HepG2 (cell line): ENCODE results near the gene PLEKHG4B. TPM values are rescaled to one million over a fixed set of nuclear protein-coding genes. Genes with fewer than 3 reads are reported as not detected.

ENCODE experiments used
- ATAC-seq: fragments of 200-7000 bp; cut with Tn5 transposase; 3 replicates; pipeline ENCODE4 v1.9.1; 2020; ENCODE audit warnings: mild to moderate bottlenecking, moderate library complexity
- BruUV-seq: library from RNA; stranded (reverse); fragments of 400-500 nt; replicated peaks from 2 replicates; lab custom pipeline; 2021; lab: Mats Ljungman, UMichigan
- CTCF ChIA-PET: fragments of 300-600 bp; formaldehyde crosslinking; extraction: SDS; loops from one replicate; lab custom pipeline; 2021; ENCODE audit warnings: low total read pairs, inconsistent platforms, low intra/inter-chr PET ratio; lab: Yijun Ruan, JAX
- POLR2A ChIA-PET: fragments of 350-600 bp; sonication (Branson Sonifier 250); formaldehyde crosslinking; loops from one replicate; lab custom pipeline; 2020; ENCODE audit warnings: antibody characterized with exemption, inconsistent platforms; lab: Yijun Ruan, JAX
- DNase-seq: peaks from one replicate; pipeline ENCODE4 v3.0.0-alpha.2; 2015; ENCODE audit warnings: low spot score
- FAIRE-seq: peaks from 3 replicates; lab custom pipeline; 2011; peaks lifted over from hg19 to GRCh38; lab: Jason Lieb, UNC
- H2AFZ ChIP-seq: one replicate; pipeline ENCODE4 v1.6.1; 2011; ENCODE audit warnings: low read length, inconsistent platforms
- H3K27ac ChIP-seq: fragments of 300-600 bp; 3 replicates; pipeline ENCODE4 v1.8.0; 2011; ENCODE audit warnings: mixed run types, mild to moderate bottlenecking, mixed read lengths, low read length, inconsistent platforms; ENCODE audit not compliant: insufficient read depth; ENCODE audit errors: extremely low read length
- H3K27me3 ChIP-seq, 2 experiments: fragments of 200-600 bp in 1 of 2; 2 replicates in 1 of 2; 3 replicates in 1 of 2; pipeline versions ENCODE4 v1.6.0 to v1.8.0; 2011; ENCODE audit warnings: low read length in 2 of 2, mild to moderate bottlenecking in 2 of 2, moderate library complexity in 2 of 2, inconsistent platforms in 1 of 2; ENCODE audit not compliant: insufficient read depth in 2 of 2, control insufficient read depth in 1 of 2
- H3K36me3 ChIP-seq, 2 experiments: fragments of 200-600 bp in 1 of 2; replicated peaks in 1 of 2; 2 replicates in 1 of 2; 3 replicates in 1 of 2; pipeline versions ENCODE4 v1.5.1 to v1.8.0; 2011; ENCODE audit warnings: low read length in 2 of 2, inconsistent platforms in 1 of 2; ENCODE audit not compliant: insufficient read depth in 2 of 2, control insufficient read depth in 1 of 2
- H3K4me1 ChIP-seq: 2 replicates; pipeline ENCODE4 v1.5.1; 2012; ENCODE audit warnings: low read length, inconsistent platforms; ENCODE audit not compliant: insufficient read depth
- H3K4me2 ChIP-seq: 2 replicates; pipeline ENCODE4 v1.6.0; 2011; ENCODE audit warnings: low read depth, low read length, inconsistent platforms
- H3K4me3 ChIP-seq, 3 experiments: fragments of 200-600 bp in 1 of 3; sonication (generic), shearing (Covaris generic) in 1 of 3; replicated peaks in 1 of 3; 2 replicates each; pipeline ENCODE4 v1.5.1; 2011 to 2016; ENCODE audit warnings: low read length in 3 of 3, inconsistent platforms in 2 of 3, low read depth in 2 of 3, mild to moderate bottlenecking in 2 of 3, control low read depth in 1 of 3, mixed read lengths in 1 of 3; ENCODE audit not compliant: insufficient read depth in 1 of 3
- H3K79me2 ChIP-seq: one replicate; pipeline ENCODE4 v1.6.1; 2011; ENCODE audit warnings: low read length, inconsistent platforms; ENCODE audit not compliant: insufficient read depth
- H3K9ac ChIP-seq: 2 replicates; pipeline ENCODE4 v1.6.0; 2011; ENCODE audit warnings: mild to moderate bottlenecking, low read depth, low read length, inconsistent platforms; ENCODE audit not compliant: insufficient read depth
- H3K9me3 ChIP-seq: 2 replicates; pipeline ENCODE4 v1.5.1; 2012; ENCODE audit warnings: mild to moderate bottlenecking, low read length
- H4K20me1 ChIP-seq: 2 replicates; pipeline ENCODE4 v1.6.0; 2011; ENCODE audit warnings: inconsistent platforms, mild to moderate bottlenecking, low read length, moderate library complexity; ENCODE audit not compliant: insufficient read depth
- MTF2 ChIP-seq: sonication (generic); formaldehyde crosslinking; IDR thresholded peaks from 2 replicates; pipeline ENCODE4 v1.5.0; 2020; ENCODE audit warnings: missing genetic modification reagents, borderline replicate concordance
- RARA ChIP-seq: IDR thresholded peaks from 2 replicates; pipeline ENCODE4 v1.6.1; 2016; ENCODE audit warnings: missing genetic modification reagents, missing compliant biosample characterization
- ZC3H4 ChIP-seq: sonication (generic); formaldehyde crosslinking; IDR thresholded peaks from 2 replicates; pipeline ENCODE4 v1.4.0; 2020; ENCODE audit warnings: missing genetic modification reagents, borderline replicate concordance
- ZNF619 ChIP-seq: sonication (generic); formaldehyde crosslinking; IDR thresholded peaks from 2 replicates; pipeline ENCODE4 v1.4.0; 2020; ENCODE audit warnings: mild to moderate bottlenecking, missing genetic modification reagents
- WGBS: methylation state at CpG from one replicate; pipeline ENCODE4 v1.1.6; 2017; ENCODE audit warnings: low lambda C conversion rate; 5-methylcytosine and 5-hydroxymethylcytosine counted together
- in situ Hi-C: cut with HindIII; loops from 2 replicates; pipeline ENCODE4 v1.10.0; 2017; ENCODE audit warnings: low pct_unique_long_range_greater_than_20kb; ENCODE audit not compliant: extremely low pct_ligation_motif_present
- intact Hi-C: fragments of 100-400 bp; cut with micrococcal nuclease; formaldehyde crosslinking; loops from one replicate; pipeline ENCODE4 v1.10.0; 2022; ENCODE audit not compliant: unreplicated experiment
- polyA plus RNA-seq, 8 experiments: library from polyadenylated mRNA; depleted of rRNA in 3 of 8; stranded (reverse) in 7 of 8; unstranded in 1 of 8; fragments of >200 nt; fragmentation: Illumina TruSeq in 4 of 8; extraction: Trizol in 4 of 8; gene quantifications; 2 replicates each; pipeline versions ENCODE4 v1.2.1 to v1.2.3, GENCODE V29; 2011 to 2016; ENCODE audit warnings: low read depth in 4 of 8, missing spikeins in 1 of 8, mixed read lengths in 1 of 8; ENCODE audit not compliant: insufficient read depth in 1 of 8
- total RNA-seq, 5 experiments: library from RNA; depleted of rRNA; stranded (reverse); fragments of >200 nt; fragmentation: Illumina TruSeq; extraction: Trizol; gene quantifications; 2 replicates each; pipeline ENCODE4 v1.2.3, GENCODE V29; 2016; ENCODE audit warnings: low read depth in 1 of 5
- TF ChIP-seq, protein P1 (sequence below): sonication (generic); formaldehyde crosslinking; IDR thresholded peaks from 2 replicates; pipeline ENCODE4 v1.4.0; 2020; ENCODE audit warnings: mild to moderate bottlenecking, missing genetic modification reagents
- TF ChIP-seq, protein P2 (sequence below): fragments of 450-650 bp; IDR thresholded peaks from 2 replicates; pipeline ENCODE4 v1.6.1; 2016

PLEKHG4B gene
- total and polyA plus RNA-seq, 2 of the 13 experiments (the other 11 are each of a cell fraction or from before 2014, with no cell fraction given), result 0.09 TPM; not detected in 1

DNA sequence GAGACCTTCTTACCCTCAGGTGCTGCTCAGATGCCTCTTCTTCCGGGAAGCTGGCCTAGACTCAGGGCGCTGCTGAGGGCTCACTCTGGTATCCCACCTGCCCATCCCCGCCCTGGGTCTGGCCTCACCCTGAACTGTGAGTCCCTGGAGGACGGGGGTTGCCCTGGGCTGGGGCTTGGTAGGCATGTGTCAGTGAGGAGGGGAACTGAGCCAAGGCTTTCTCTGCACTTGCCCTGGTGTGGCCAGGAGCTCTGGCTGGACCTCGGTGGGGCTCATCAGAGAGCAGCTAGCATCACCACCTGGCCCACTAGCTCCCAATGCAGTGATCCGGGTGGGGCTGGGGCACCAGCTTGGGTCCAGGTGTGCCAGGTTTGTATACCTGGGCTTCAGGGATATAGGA lies 15.6 kb downstream of the PLEKHG4B start:
- Histone ChIP-seq H3K4me3 (no peak overlapping the region), H4K20me1 (no peaks in the 10 kb centered on the region; the same call in 1 of the 2 replicates), H3K36me3 (no peaks in the 10 kb centered on the region), H3K4me1 (no peaks in the 10 kb centered on the region), H2AFZ (no peak overlapping the region), H3K27me3 (peaks cover 1 to 60% of the 10 kb centered on the region in 2 experiments; a peak in 4 of 5 replicates), H3K9ac (no peak overlapping the region), H3K27ac (no peak overlapping the region), H3K9me3 (no peaks in the 10 kb centered on the region), H3K79me2 (no peaks in the 10 kb centered on the region), H3K4me2 (no peak overlapping the region)
- ChIA-PET CTCF (no interaction called here), POLR2A (no interaction called here)
- 33% methylated on average over 2 of the region's 6 CpGs for WGBS
- intact Hi-C loops (no loop called here), in situ Hi-C loops (no loop called here)
- no TSS peak for BruUV-seq
- DNase-seq, result no peak
- ATAC-seq, result no peak
- TF ChIP-seq, protein P1, sequence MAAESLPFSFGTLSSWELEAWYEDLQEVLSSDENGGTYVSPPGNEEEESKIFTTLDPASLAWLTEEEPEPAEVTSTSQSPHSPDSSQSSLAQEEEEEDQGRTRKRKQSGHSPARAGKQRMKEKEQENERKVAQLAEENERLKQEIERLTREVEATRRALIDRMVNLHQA (CRISPR knock-in tag), result no peak
- TF ChIP-seq ZC3H4 (CRISPR knock-in tag), result no peak
- TF ChIP-seq RARA (CRISPR knock-in tag), result no peak
- no peak for TF ChIP-seq ZNF619 (CRISPR knock-in tag)
- FAIRE-seq, result no peak

DNA sequence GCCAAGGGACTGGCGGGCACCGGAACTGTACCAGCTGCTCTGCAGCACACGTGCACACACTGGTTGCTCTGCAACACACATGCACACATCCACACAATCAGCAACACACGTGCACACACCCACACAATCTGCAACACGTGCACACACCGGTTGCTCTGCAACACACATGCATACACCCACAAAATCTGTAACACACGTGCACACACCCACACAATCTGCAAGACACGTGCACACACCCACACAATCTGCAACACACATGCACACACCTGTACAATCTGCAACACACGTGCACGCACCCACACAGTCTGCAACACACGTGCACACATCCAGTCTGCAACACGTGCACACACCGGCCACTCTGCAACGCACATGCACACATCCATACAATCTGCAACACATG lies 17.9 kb downstream of the PLEKHG4B start:
- Histone ChIP-seq H3K27me3 (peaks cover 1 to 51% of the 10 kb centered on the region in 2 experiments; a peak in 4 of 5 replicates), H3K79me2 (no peaks in the 10 kb centered on the region), H3K9ac (no peak overlapping the region)
- TF ChIP-seq, protein P2, sequence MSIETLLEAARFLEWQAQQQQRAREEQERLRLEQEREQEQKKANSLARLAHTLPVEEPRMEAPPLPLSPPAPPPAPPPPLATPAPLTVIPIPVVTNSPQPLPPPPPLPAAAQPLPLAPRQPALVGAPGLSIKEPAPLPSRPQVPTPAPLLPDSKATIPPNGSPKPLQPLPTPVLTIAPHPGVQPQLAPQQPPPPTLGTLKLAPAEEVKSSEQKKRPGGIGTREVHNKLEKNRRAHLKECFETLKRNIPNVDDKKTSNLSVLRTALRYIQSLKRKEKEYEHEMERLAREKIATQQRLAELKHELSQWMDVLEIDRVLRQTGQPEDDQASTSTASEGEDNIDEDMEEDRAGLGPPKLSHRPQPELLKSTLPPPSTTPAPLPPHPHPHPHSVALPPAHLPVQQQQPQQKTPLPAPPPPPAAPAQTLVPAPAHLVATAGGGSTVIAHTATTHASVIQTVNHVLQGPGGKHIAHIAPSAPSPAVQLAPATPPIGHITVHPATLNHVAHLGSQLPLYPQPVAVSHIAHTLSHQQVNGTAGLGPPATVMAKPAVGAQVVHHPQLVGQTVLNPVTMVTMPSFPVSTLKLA, result peak; percentile 98
- no peak for TF ChIP-seq MTF2 (CRISPR knock-in tag)
- TF ChIP-seq, all 625 proteins: peak for 1
- in situ Hi-C loops (no loop called here), intact Hi-C loops (no loop called here)
- H3K36me3 ChIP-seq, result no peaks in the 10 kb centered on the region
- H3K4me2 ChIP-seq, result no peak overlapping the region
- POLR2A ChIA-PET, result no interaction called here
- no peaks in the 10 kb centered on the region; the same call in 1 of the 2 replicates for H4K20me1 ChIP-seq
- H3K9me3 ChIP-seq, result no peaks in the 10 kb centered on the region
- FAIRE-seq (no peak), DNase-seq (no peak), ATAC-seq (no peak)
- no peak overlapping the region for H3K4me3 ChIP-seq
- WGBS, result 43% methylated on average over 14 of the region's 14 CpGs
- CTCF ChIA-PET, result no interaction called here
- BruUV-seq, result no TSS peak
- H3K27ac ChIP-seq, result no peak overlapping the region
- no peaks in the 10 kb centered on the region for H3K4me1 ChIP-seq
- H2AFZ ChIP-seq, result no peak overlapping the region
